Ovary (tissue), 9 donors: ENCODE data around the gene CDC42BPB. TPM values are rescaled to one million over a fixed set of nuclear protein-coding genes. Genes with fewer than 3 reads are reported as not detected.

ENCODE experiments used
- DNase-seq, 5 donors: peaks; one replicate each; pipeline ENCODE4 v3.0.0-alpha.2; 2019 to 2020
- H3K27ac ChIP-seq, 2 donors: fragments of 200-600 bp; one replicate each; pipeline versions ENCODE4 v1.5.1 to v1.8.0; 2019 to 2022
- H3K27me3 ChIP-seq: fragments of 200-600 bp; one replicate; pipeline ENCODE4 v1.8.0; 2022
- H3K36me3 ChIP-seq: fragments of 200-600 bp; sonication (generic); one replicate; pipeline ENCODE4 v1.5.1; 2019
- H3K4me1 ChIP-seq: one replicate; pipeline ENCODE4 v1.8.1; 2013; ENCODE audit warnings: mild to moderate bottlenecking, moderate library complexity; ENCODE audit not compliant: insufficient read depth
- H3K4me3 ChIP-seq: fragments of 200-600 bp; sonication (generic); one replicate; pipeline ENCODE4 v1.5.1; 2017
- H3K9me3 ChIP-seq, 2 donors: fragments of 200-600 bp in 1 of 2; sonication (generic) in 1 of 2; one replicate each; pipeline versions ENCODE4 v1.5.1 to v1.8.1; 2013 to 2019; ENCODE audit warnings: mild to moderate bottlenecking in 1 of 2, moderate library complexity in 1 of 2
- EP300 ChIP-seq: sonication (generic); formaldehyde crosslinking; IDR thresholded peaks from one replicate; pipeline ENCODE4 v1.6.1; 2017; ENCODE audit warnings: antibody characterized with exemption
- POLR2A ChIP-seq: fragments of 450-650 bp; IDR thresholded peaks from one replicate; pipeline ENCODE4 v1.6.1; 2017; ENCODE audit warnings: antibody characterized with exemption, mild to moderate bottlenecking, moderate library complexity
- WGBS, 3 donors: extraction: QIAGEN DNeasy Blood & Tissue Kit in 1 of 3; methylation state at CpG; one replicate each; pipeline versions ENCODE4 v1.1.5 to v1.1.7; 2013 to 2017; 5-methylcytosine and 5-hydroxymethylcytosine counted together
- intact Hi-C, 4 donors: fragments of 100-400 bp; cut with DNase I; formaldehyde crosslinking; loops; one replicate each; pipeline versions ENCODE4 v1.11.0 to v1.15.1; 2022 to 2023
- polyA plus RNA-seq, 2 donors: library from polyadenylated mRNA; stranded (reverse); fragments of 200-250 nt in 1 of 2; fragments of 350-450 nt in 1 of 2; fragmentation: Illumina TruSeq in 1 of 2; extraction: RNeasy Lipid Tissue Mini Kit (QIAGEN cat#74804) in 1 of 2; gene quantifications; one replicate each; pipeline ENCODE4 v1.2.3, GENCODE V29; 2013 to 2014
- total RNA-seq, 7 donors: library from RNA; depleted of rRNA in 2 of 7; stranded (reverse); fragments of >200 nt in 2 of 7; fragmentation: NEBNext Ultra II Directional in 3 of 7; extraction: Animal tissue kit (Norgen Biotek cat#: 25700) in 3 of 7; gene quantifications; one replicate each; pipeline versions ENCODE4 v1.1.0 to v1.2.4, GENCODE V29; 2016 to 2023
- TF ChIP-seq, protein P1 (sequence below), 3 donors: fragments of 450-650 bp in 2 of 3; fragments of 200-600 bp in 1 of 3; IDR thresholded peaks; one replicate each; pipeline versions ENCODE4 v1.5.1 to v1.8.0; 2016 to 2022; ENCODE audit warnings: antibody characterized with exemption in 3 of 3, mild to moderate bottlenecking in 1 of 3
- donor health status: DM: no; HTN: no; CAD: no; lungs with moderate emphysema.
- donor health status: DM: no; HTN: no; CAD: no.
- donor health status: Bipolar disorder and iron deficiency.
- donor health status: DM: yes; HTN: yes; CAD: no.
- donor health status: DM: no; HTN: no; CAD: no.
- donor health status: DM: yes; HTN: yes; CAD: no.

The CDC42BPB gene
- total and polyA plus RNA-seq, 9 donors, result 50.0 to 103 (median 75.1) TPM

- intact Hi-C loops, result no loop called here
- Histone ChIP-seq H3K9me3 (no peaks in the 10 kb centered on the region), H3K4me3 (no peak overlapping the region), H3K27me3 (no peaks in the 10 kb centered on the region), H3K4me1 (no peaks in the 10 kb centered on the region), H3K27ac (no peak overlapping the region), H3K36me3 (no peaks in the 10 kb centered on the region)
- WGBS, 3 donors, result 90 to 91% (median 90%) methylated on average over 13 of the region's 13 CpGs
- no peak for DNase-seq
- TF ChIP-seq POLR2A (no peak), EP300 (no peak)
- TF ChIP-seq, protein P1, sequence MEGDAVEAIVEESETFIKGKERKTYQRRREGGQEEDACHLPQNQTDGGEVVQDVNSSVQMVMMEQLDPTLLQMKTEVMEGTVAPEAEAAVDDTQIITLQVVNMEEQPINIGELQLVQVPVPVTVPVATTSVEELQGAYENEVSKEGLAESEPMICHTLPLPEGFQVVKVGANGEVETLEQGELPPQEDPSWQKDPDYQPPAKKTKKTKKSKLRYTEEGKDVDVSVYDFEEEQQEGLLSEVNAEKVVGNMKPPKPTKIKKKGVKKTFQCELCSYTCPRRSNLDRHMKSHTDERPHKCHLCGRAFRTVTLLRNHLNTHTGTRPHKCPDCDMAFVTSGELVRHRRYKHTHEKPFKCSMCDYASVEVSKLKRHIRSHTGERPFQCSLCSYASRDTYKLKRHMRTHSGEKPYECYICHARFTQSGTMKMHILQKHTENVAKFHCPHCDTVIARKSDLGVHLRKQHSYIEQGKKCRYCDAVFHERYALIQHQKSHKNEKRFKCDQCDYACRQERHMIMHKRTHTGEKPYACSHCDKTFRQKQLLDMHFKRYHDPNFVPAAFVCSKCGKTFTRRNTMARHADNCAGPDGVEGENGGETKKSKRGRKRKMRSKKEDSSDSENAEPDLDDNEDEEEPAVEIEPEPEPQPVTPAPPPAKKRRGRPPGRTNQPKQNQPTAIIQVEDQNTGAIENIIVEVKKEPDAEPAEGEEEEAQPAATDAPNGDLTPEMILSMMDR (IDR thresholded peaks at IDR 0.05), result no peak
Measured at GRCh38 chr14:102968306-102968705, 89.0 kb downstream of the CDC42BPB start.

DNA sequence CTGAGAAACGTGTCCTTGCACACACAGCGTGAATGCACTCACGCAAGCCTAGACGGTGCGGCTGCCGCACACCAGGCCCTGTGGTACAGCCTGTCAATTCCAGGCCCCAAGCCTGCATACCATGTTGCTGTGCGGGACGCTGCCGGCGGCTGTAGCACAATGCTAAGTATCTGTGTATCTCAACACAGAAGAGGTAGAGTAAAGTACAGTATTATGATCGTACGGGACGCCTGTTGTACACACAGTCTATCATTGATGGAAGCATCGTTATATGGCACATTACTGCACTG, 89.9 kb downstream of the CDC42BPB start:
- intact Hi-C loops, result no loop called here
- no peaks in the 10 kb centered on the region for H3K9me3 ChIP-seq
- no peak overlapping the region for H3K4me3 ChIP-seq
- H3K36me3 ChIP-seq, result no peaks in the 10 kb centered on the region
- no peaks in the 10 kb centered on the region for H3K27me3 ChIP-seq
- 90 to 92% (median 91%) methylated on average over 14 of the region's 14 CpGs for WGBS, 3 donors
- DNase-seq, result no peak
- no peak for TF ChIP-seq EP300
- no peak for TF ChIP-seq POLR2A
- TF ChIP-seq, protein P1 (IDR thresholded peaks at IDR 0.05), result no peak
- H3K27ac ChIP-seq, result no peak overlapping the region
- no peaks in the 10 kb centered on the region for H3K4me1 ChIP-seq

DNA sequence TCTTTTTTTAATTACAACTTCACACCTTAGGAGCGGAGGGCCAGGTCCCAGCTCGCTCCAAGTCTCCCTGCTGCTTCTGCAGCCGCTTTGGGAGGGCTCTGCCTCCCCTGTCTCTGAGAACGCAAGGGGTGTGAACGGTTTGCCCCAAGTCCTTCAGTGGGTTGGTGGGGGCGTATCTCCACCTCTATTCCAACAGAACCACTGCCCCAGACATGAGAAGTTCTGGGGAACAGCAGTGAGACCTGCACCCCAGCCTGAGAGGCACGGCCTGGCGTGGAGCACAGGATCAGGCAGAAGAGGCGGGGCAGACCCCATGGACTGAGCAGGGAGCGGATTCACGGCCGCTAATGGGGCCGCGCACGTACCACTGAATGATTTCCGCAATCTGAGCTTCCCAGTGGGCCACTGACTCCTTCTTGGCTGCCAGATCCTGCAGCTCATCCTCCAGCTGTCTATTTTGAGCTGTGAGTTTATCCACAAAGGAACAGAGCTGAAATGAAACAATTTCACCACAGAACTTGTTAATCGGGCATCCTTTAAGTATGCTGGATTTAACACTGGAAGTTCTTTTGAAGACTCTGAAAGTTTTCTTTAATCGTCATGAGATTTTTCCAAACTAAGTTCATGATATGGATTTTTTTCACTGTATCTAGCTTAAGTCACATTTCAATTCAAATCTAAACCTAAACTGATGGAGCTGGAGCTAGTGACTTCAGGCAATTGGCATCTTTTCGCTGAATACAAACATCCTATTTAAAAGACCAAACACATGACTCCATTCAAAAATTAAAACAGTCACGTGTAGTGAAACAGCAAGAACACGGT, 90.5 kb downstream of the CDC42BPB start:
- no peak overlapping the region for H3K27ac ChIP-seq
- H3K9me3 ChIP-seq, result no peaks in the 10 kb centered on the region
- no peaks in the 10 kb centered on the region for H3K4me1 ChIP-seq
- no peak for TF ChIP-seq POLR2A
- TF ChIP-seq, protein P1 (IDR thresholded peaks at IDR 0.05), result no peak
- no peak overlapping the region for H3K4me3 ChIP-seq
- intact Hi-C loops, result no loop called here
- H3K36me3 ChIP-seq, result no peaks in the 10 kb centered on the region
- WGBS, 3 donors, result 91 to 95% (median 94%) methylated on average over 21 of the region's 21 CpGs
- no peaks in the 10 kb centered on the region for H3K27me3 ChIP-seq
- DNase-seq, result no peak

DNA sequence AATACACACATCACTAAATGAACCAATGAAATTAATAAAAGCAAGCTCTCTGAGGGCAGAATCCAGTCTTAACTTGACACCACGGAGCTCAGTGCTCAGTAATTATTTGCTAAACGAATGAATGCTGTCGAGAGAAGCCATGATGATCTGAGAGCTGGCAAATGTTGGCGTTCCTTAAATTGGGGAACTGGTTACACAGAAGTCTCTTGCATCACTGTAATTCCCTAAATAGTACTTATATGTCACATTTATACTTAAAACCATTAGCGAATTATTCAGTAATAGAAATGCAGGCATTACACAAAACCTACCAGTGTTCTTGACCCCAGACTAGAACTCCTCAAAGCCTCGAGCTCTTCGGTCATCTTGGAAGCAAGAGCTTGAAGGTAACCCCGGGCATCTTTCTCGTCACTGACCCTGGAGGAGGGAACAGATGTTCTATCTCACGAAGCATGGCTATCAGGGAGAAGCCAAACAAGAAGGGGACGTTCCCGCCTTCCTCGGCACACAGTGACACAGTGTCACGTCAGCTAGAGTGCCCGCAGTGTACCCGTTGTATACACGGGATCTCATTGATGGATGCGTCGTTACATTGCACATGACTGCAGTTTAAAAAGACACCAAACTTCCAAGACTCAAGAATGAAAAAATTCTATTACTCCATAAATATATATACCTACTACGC, 91.2 kb downstream of the CDC42BPB start:
- no peaks in the 10 kb centered on the region for H3K27me3 ChIP-seq
- no peak overlapping the region for H3K4me3 ChIP-seq
- no peak overlapping the region for H3K27ac ChIP-seq
- intact Hi-C loops, result no loop called here
- TF ChIP-seq EP300 (no peak), POLR2A (no peak)
- no peaks in the 10 kb centered on the region for H3K36me3 ChIP-seq
- H3K9me3 ChIP-seq, result no peaks in the 10 kb centered on the region
- no peaks in the 10 kb centered on the region for H3K4me1 ChIP-seq
- DNase-seq, result no peak
- WGBS, 3 donors, result 93 to 94% (median 93%) methylated on average over 20 of the region's 20 CpGs

- H3K36me3 ChIP-seq, result no peaks in the 10 kb centered on the region
- intact Hi-C loops, result no loop called here
- 86 to 89% (median 86%) methylated on average over 3 of the region's 3 CpGs for WGBS, 3 donors
Measured at GRCh38 chr14:102965282-102965681, 92.1 kb downstream of the CDC42BPB start.

More at GRCh38 chr14:102965282-102965681, 92.1 kb downstream of the CDC42BPB start:
- H3K27ac ChIP-seq, result no peak overlapping the region
- no peak for DNase-seq
- no peaks in the 10 kb centered on the region for H3K4me1 ChIP-seq
- H3K4me3 ChIP-seq, result no peak overlapping the region
- no peaks in the 10 kb centered on the region for H3K27me3 ChIP-seq
- no peaks in the 10 kb centered on the region for H3K9me3 ChIP-seq
- no peak for TF ChIP-seq EP300
- no peak for TF ChIP-seq POLR2A
- TF ChIP-seq, protein P1 (IDR thresholded peaks at IDR 0.05), result no peak
